ENCODE results near the gene PABPN1. TPM values are rescaled to one million over a fixed set of nuclear protein-coding genes. Genes with fewer than 3 reads are reported as not detected.

PABPN1 gene
- total and polyA plus RNA-seq, 9 of the 15 experiments (the other 6 are each of a cell fraction or from before 2014, with no cell fraction given), result 32.6 to 388 (median 178) TPM

- no peak for TF ChIP-seq UBTF (IDR thresholded peaks at IDR 0.05; ENCODE audit: borderline replicate concordance in 1 of 2, low read depth in 2 of 2, low read length in 2 of 2)
- TF ChIP-seq SMAD3 (CRISPR knock-in tag; conservative IDR thresholded peaks at IDR 0.05), result no peak
- TF ChIP-seq ZNF408 (CRISPR knock-in tag; IDR thresholded peaks at IDR 0.05; ENCODE audit: low read depth), result no peak
- TF ChIP-seq ARID3A (IDR thresholded peaks at IDR 0.05; ENCODE audit: borderline replicate concordance, low read depth, low read length), result 0 out of 2 replicates have a peak, but pooled peaks have one; percentile 16
- TF ChIP-seq ARHGAP35 (IDR thresholded peaks at IDR 0.05; ENCODE audit: partially characterized antibody), result no peak
- peak; percentile 54 for TF ChIP-seq CBFA2T3 (IDR thresholded peaks at IDR 0.05)
- no peak for TF ChIP-seq ZNF699 (CRISPR knock-in tag; IDR thresholded peaks at IDR 0.05; ENCODE audit: insufficient replicate concordance)
- no peak for TF ChIP-seq ZNF76 (CRISPR knock-in tag; IDR thresholded peaks at IDR 0.05; ENCODE audit: borderline replicate concordance)
- no peak for TF ChIP-seq MBD2 (IDR thresholded peaks at IDR 0.05; ENCODE audit: borderline replicate concordance, low read depth)
- TF ChIP-seq STAT5B (CRISPR knock-in tag; IDR thresholded peaks at IDR 0.05), result no peak
- no peak for TF ChIP-seq CEBPB (tag; IDR thresholded peaks at IDR 0.05)
- no peak for TF ChIP-seq HNRNPL (IDR thresholded peaks at IDR 0.05; ENCODE audit: low read depth, low read length)
- peak in 1 of 2 experiments; percentile 37; a peak in 1 of 4 replicates for TF ChIP-seq KDM1A (IDR thresholded peaks at IDR 0.05)
- TF ChIP-seq PREB (CRISPR knock-in tag; IDR thresholded peaks at IDR 0.05), result no peak
- TF ChIP-seq DLX4 (CRISPR knock-in tag; IDR thresholded peaks at IDR 0.05), result no peak
- 0 out of 2 replicates have a peak, but pooled peaks have one; percentile 38 for TF ChIP-seq HDGF (IDR thresholded peaks at IDR 0.05)
- TF ChIP-seq ZBTB33 (CRISPR knock-in tag; IDR thresholded peaks at IDR 0.05), result no peak
- TF ChIP-seq PRMT5 (CRISPR knock-in tag; IDR thresholded peaks at IDR 0.05), result no peak
- no peak for TF ChIP-seq RBM22 (IDR thresholded peaks at IDR 0.05; ENCODE audit: low read depth, low read length, poor library complexity, severe bottlenecking)
- TF ChIP-seq PHTF2 (CRISPR knock-in tag; IDR thresholded peaks at IDR 0.05), result no peak
- no peak for TF ChIP-seq ZNF830 (CRISPR knock-in tag; IDR thresholded peaks at IDR 0.05)
- peak; percentile 74; the same call in 1 of the 2 replicates for TF ChIP-seq HLTF (IDR thresholded peaks at IDR 0.05)
These were observed 26.3 kb upstream of the PABPN1 start (continued) for GRCh38 chr14:23294734-23295561.

Measured in K562 (cell line).